NCI-H2029 (cell line): Measurements from ENCODE around the gene PITPNC1.

ENCODE experiments used
- DNase-seq: peaks from one replicate; lab custom pipeline; 2025; lab: John Stamatoyannopoulos, UW

Gene PITPNC1

GRCh38 chr17:67554634-67555033, 177.6 kb downstream of the PITPNC1 start:
- no peak for DNase-seq

GRCh38 chr17:67555855-67556254, 178.8 kb downstream of the PITPNC1 start:
- DNase-seq = no peak

DNA sequence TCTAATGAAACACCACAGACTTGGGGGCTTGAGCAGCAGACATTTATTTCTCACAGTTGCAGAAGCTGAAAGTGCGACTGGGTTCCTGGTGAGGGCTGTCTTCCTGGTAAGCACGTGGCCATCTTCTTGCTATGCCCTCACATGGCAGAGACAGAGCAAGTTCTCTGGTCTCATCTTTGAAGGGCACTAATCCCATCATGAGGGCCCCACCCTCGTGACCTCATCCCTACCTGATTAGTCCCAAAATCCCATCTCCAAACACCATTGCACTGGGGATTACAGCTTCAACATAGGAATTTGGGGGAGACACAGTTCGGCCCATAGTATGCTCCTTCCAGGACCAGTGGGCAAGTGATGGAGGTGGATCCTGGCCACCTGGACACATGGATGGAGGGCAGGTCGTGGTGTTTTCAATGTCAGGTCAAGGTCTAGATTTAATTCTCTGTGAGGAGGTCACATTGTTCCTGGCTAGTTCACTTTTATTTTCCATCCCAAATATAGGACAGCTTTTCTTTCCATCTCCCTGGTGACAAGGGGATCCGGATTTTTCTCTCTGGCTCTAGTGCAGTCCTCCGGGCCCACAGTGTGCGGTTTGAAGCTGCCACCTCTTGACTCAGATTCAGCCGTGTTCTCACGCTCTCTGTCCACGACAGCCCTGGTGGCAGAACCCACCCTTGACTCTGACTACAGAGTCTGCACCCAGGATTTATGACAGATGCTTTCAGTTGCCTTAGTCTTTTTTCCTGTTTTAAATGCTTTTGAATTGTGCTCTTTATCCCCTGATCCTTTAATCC, 180.2 kb downstream of the PITPNC1 start:
- no peak for DNase-seq

DNA sequence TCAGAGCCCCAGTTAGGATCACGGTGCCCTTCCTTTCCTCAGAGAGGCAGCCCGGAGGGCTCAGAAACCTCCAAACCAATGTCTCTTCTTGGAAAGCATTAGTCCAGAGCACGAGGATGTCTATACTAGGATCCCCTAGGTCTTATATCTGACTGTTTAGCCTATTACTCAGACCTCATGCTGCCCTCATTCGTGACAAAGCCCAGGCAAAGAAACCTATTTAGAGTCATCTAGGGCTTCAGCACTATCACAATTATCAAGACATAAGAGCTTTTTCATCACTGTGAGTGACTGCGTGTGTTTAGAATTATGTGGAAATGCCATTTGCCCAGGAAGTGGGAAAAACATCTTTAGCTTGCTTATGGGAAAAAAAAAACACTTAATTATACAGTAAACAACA, 180.8 kb downstream of the PITPNC1 start:
- DNase-seq = no peak

GRCh38 chr17:67558740-67559380, 181.8 kb downstream of the PITPNC1 start:
- no peak for DNase-seq

DNA sequence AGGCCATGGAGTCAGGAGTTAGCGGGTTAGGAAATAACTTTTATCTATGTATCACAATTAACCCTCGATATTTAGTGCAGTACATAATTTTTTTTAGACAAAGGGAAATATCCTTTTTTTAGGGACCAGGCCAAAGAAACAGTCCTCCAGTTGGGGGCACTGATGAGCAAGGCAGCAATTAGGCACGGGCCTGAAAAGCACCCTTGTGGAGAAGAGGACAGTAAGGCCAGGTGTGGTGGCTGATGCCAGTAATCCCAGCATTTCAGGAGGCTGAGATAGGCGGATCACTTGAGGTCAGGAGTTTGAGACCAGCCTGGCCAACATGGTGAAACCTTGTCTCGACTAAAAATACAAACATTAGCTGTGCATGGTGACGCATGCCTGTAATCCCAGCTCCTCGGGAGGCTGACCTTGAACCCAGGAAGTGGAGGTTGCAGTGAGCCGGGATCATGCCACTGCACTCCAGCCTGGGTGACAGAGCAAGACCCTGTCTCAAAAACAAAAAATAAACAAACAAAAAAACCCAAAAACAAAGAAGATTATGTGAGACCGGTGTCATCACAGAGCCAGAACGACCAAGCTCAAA, 182.4 kb downstream of the PITPNC1 start:
- DNase-seq = no peak

GRCh38 chr17:67562005-67562404, 184.9 kb downstream of the PITPNC1 start:
- no peak for DNase-seq

DNA sequence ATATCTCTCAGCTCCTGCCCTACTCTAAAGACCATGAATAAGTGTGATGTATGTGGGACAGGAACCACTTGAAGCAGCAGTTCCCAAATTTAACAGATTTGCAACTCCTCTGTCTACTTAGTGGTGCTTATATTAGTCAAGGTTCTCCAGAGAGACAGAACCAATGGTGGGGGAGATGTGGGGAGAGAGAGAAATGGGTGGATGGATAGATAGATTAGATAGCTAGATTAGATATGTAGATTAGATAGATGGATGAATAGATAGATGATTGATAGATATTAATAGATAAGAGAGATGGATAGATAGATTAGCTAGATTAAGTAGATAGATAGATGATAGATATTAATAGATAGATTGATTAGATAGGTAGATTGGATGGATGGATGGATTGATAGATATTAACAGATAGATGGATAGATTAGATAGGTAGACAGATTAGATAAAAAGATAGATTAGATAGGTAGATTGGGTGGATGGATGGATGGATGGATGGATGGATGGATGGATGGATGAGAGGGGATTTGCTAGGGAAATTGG, 186.7 kb downstream of the PITPNC1 start:
- no peak for DNase-seq

GRCh38 chr17:67565068-67565467, 188.0 kb downstream of the PITPNC1 start:
- DNase-seq = no peak

DNA sequence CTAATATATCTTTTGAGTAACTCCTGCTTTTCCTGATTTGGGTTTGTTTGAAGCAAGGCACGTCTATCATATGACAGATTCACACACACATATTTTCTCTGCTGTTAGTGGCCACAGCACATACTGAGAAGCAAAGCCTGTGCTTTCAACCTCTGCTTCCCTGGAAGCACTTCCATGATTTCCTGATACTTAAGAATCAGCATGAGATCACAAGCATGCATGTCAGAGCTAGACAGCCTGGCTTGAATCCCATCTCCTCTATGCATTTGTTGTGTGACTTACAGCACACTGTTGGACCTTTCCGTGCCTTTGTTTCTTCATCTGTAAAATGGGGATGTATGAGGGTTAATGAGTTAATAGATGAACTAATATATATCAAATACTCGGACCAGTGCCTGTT, 189.6 kb downstream of the PITPNC1 start:
- DNase-seq = no peak

DNA sequence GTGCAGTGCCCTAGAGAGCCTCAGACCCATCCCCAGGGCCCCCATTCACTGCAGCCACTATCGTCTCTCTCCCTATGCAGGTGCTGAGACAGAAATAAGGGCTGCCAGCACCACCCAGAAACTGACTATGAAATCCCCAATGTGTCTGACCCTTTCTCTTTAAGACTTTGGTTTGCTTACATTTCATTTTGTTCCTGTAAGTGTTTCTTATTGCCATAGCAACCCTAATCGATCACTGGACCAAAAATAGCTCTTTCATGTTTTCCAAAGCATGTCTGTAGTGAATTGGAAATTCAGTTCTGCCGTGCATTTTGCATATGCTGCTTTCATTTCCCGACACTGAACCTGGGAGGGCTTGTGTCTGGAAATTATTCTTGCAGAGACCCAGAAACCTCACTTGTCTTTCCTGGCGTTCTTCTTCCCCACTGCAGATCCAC, 192.0 kb downstream of the PITPNC1 start:
- no peak for DNase-seq

- no peak for DNase-seq
These were observed 192.8 kb downstream of the PITPNC1 start for GRCh38 chr17:67569873-67570272.

DNA sequence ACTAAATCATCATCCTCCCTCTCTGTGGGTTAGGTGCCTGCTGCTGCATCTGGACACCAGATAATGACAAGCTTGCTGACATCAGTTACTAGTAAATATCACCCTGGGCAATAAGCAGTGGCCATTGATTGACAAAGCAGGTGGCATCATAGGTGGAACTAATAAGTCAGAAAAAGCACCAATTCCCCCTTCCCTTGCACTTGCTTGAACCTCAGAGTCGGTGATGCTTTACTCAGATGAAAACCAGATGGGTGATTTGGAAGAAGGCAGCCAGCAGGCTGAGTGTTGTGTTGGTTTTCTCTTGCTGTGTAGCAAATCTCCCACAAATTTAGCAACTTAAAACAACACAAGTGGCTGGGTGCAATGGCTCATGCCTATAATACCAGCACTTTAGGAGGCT, 193.7 kb downstream of the PITPNC1 start:
- DNase-seq = no peak

DNA sequence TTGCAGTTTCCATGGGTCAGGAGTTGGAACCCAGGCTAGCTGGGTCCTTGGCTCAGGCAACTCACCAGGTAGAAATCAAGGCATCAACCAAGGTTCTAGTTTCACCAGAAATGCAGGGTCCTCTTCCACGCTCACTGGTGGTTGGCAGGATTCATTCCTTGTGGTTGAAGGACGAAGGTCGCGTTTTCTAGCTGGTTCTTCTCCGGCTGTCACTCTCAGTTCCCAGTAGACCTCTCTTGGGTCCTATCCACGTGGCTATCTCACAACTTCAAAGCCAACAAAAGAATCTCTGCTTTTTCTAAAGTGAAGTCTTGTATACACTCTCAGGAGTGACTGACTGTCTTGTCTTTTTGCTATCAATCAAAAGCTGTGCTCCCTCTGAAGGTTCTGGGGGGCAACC, 194.4 kb downstream of the PITPNC1 start:
- no peak for DNase-seq

DNA sequence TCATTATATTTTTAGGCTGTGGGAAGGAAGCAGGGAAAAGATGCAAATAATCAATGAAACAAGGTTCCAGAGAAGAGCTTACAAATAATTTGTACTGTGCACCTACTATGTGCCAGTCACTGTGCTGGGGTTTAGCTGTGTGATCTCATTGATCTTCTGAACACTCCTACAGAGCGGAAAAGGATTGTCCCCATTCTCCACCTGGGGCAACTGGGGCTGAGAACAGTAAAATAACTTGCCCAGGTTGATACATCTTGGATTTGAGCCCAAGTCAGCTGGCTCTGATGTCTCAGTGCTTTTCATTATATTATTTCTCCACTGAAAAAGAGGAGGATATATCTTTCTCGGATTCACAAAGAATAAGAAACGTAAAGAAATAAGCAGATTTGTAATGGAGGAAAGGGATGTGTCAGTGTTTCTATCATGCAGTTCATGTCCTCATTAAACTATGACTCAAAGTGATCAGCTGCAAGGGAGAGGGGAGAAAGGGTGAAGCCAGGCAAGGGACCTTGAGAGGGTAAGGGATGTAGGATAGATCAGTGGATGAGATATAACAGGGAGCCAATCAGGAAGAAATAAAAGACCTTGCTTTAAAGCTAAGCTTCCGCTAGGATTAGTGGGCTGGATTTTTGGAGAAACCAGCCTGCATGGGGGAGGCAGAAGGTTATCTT, 197.0 kb downstream of the PITPNC1 start:
- DNase-seq = no peak

DNA sequence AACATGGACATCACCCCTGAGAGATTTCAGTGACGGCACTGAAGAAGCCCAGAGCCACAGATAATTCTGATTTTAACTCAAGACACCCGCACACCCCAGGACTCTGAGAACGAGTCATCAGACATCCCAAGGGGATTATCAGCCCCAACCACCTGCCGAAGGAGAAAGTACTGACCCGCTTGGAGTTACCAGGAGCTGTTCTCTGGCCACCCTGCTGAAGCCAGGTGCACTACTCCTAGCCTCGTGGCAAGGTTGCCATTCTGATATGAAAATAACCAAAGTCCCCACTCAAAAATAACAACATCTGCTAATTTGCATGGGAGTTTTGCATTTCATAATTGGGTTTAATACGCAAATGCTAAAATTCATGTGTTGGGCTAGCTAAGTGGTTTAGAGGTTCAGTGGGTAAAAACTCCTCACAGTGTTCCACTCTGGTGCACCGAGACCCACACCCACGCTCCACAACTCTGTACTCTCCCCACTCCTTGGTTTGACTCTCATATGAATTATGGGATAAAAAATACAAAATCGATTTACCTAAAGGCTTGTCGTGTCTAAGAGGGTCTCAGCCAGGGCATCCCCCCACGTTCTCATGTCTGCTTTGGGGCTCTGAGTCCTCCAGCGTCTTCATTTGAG, 197.7 kb downstream of the PITPNC1 start:
- no peak for DNase-seq

GRCh38 chr17:67575325-67575724, 198.2 kb downstream of the PITPNC1 start:
- DNase-seq = peak; percentile 41

GRCh38 chr17:67576471-67577115, 199.5 kb downstream of the PITPNC1 start:
- DNase-seq = no peak

- no peak for DNase-seq
These were observed 200.5 kb downstream of the PITPNC1 start for GRCh38 chr17:67577429-67578141.

DNA sequence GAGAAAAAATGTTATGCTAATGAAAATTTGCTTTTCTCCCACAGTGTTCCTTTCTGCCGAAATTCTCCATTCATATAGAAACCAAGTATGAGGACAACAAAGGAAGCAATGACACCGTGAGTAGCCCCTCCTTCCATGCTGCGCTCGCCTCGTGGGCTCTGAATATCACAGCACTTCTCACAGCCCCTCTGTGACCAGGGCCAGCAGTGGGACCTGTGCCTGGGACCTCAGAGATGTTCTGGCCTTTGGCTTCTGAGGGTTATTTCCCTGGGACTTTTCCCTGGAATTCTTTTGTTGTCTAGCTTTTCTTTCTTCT, 201.0 kb downstream of the PITPNC1 start:
- DNase-seq = no peak
